Lower leg skin (tissue), 3 donors: ENCODE measurements around the gene GLCE.

Experiments used
- CTCF ChIP-seq, 3 donors: fragments of 450-650 bp; IDR thresholded peaks; one replicate each; pipeline ENCODE4 v1.5.1; 2016; ENCODE audit warnings: antibody characterized with exemption in 3 of 3, mild to moderate bottlenecking in 3 of 3, moderate library complexity in 2 of 3
- POLR2A ChIP-seq, 2 donors: fragments of 450-650 bp; IDR thresholded peaks; one replicate each; pipeline ENCODE4 v1.6.1; 2016 to 2017; ENCODE audit warnings: antibody characterized with exemption in 2 of 2, mild to moderate bottlenecking in 1 of 2, moderate library complexity in 1 of 2

- no peak for TF ChIP-seq CTCF (IDR thresholded peaks at IDR 0.05)
- no peak for TF ChIP-seq POLR2A (IDR thresholded peaks at IDR 0.05)
These were observed 843 bp downstream of the GLCE start for GRCh38 chr15:69161079-69161877.
